Right cardiac atrium (tissue), 5 donors: ENCODE data around the gene EIF3B. TPM values are rescaled to one million over a fixed set of nuclear protein-coding genes. Genes with fewer than 3 reads are reported as not detected.

Source experiments
- ATAC-seq, 2 donors: fragments of 200-7000 bp; cut with Tn5 transposase; one replicate each; pipeline versions ENCODE4 v1.8.0 to v1.9.1; 2020; ENCODE audit warnings: moderate library complexity in 2 of 2, mild to moderate bottlenecking in 1 of 2
- DNase-seq, 3 donors: peaks; one replicate each; pipeline ENCODE4 v3.0.0-alpha.2; 2020
- H3K27ac ChIP-seq: one replicate; pipeline ENCODE4 v1.5.1; 2013; ENCODE audit warnings: mild to moderate bottlenecking, low read length, control low read depth, moderate library complexity
- H3K27me3 ChIP-seq: one replicate; pipeline ENCODE4 v1.6.1; 2013; ENCODE audit not compliant: control insufficient read depth, insufficient read depth
- H3K4me1 ChIP-seq: one replicate; pipeline ENCODE4 v1.6.1; 2013; ENCODE audit warnings: low read length; ENCODE audit not compliant: control insufficient read depth, insufficient read depth
- H3K4me3 ChIP-seq: one replicate; pipeline ENCODE4 v1.5.1; 2013; ENCODE audit warnings: low read length, control low read depth
- H3K9me3 ChIP-seq: one replicate; pipeline ENCODE4 v1.6.1; 2013; ENCODE audit warnings: low read length; ENCODE audit not compliant: control insufficient read depth
- WGBS: extraction: QIAGEN DNeasy Blood & Tissue Kit; methylation state at CpG from one replicate; pipeline ENCODE4 v1.1.7; 2013; 5-methylcytosine and 5-hydroxymethylcytosine counted together
- intact Hi-C, 4 donors: fragments of 100-400 bp; cut with DNase I; formaldehyde crosslinking; loops; one replicate each; pipeline versions ENCODE4 v1.11.0 to v1.14.0; 2022 to 2023
- polyA plus RNA-seq: library from polyadenylated mRNA; stranded (reverse); fragments of 200-250 nt; gene quantifications from one replicate; pipeline ENCODE4 v1.2.3, GENCODE V29; 2013
- total RNA-seq, 4 donors: library from RNA; stranded (reverse); fragmentation: NEBNext Ultra II Directional; extraction: Animal tissue kit (Norgen Biotek cat#: 25700); gene quantifications; one replicate each; pipeline ENCODE4 v1.2.1, GENCODE V29; 2021
- donor health status: healthy with polysubstance abuse.
- donor health status: DM: no; HTN: yes; CAD: no.
- donor health status: DM: no; HTN: no; CAD: no.
- donor health status: DM: no; HTN: yes; CAD: no; lungs with severe emphysema.
- donor health status: DM: yes; HTN: yes; CAD: no.

The EIF3B gene
- total and polyA plus RNA-seq, 5 donors = 40.7 to 81.7 (median 67.5) TPM

DNA sequence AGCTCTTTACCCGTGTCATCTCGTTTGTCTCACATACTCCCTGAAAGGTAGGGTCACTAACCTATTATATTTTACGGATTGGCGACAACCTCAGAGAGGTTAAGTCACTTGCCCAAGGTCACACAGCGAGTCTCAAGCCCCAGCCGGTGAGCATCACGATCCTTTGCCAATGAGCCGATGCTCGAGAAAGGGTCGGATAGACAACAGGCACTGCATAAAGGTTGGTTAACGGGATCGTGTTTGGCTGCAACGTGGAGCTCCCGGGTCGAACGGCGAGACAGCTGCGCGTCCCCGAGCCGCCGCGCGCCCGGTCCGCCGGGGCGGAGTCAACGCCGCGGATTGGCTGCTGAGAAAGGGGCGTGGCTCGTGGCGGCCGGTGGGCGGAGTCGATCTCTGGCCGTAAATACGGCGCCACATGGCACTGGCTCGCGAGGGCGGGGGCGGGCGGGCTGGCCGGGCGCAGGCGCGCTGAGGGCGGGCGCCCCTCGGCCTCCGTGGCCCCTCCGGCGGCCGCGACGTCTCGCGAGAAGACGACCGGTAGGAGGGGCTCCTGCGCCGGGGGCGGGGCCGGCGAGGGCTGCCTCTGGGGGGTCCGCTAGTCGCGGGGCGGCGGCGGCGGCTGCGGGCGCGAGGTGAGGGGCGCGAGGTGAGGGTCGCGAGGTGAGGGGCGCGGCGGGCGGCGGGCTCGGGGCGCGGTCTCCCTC lies 48.5 kb downstream of the EIF3B start, which contains the start of gene CHST12:
TSS of gene CHST12 (plus strand) at position 598 of the 704 bp plus-strand sequence. CDS start 29,029 bp downstream, outside the sequence.
- WGBS = 1% methylated on average over 89 of the region's 89 CpGs
- peak within 1 kb of the TSS; percentile 53 for H3K27ac ChIP-seq
- intact Hi-C loops = no loop called here
- H3K27me3 ChIP-seq = no peaks in the 10 kb centered on the region
- H3K4me1 ChIP-seq = peaks cover 12% of the 10 kb centered on the region
- DNase-seq (peak; percentile 95 to 98 (median 98)), ATAC-seq (peak; percentile 84 to 86)
- no peaks in the 10 kb centered on the region for H3K9me3 ChIP-seq
- H3K4me3 ChIP-seq = peak within 1 kb of the TSS; percentile 93

- peak overlapping the region; percentile 32 for H3K27ac ChIP-seq
- no peaks in the 10 kb centered on the region for H3K27me3 ChIP-seq
- peaks cover 12% of the 10 kb centered on the region for H3K4me1 ChIP-seq
- peak overlapping the region; percentile 93 for H3K4me3 ChIP-seq
- WGBS = under 1% methylated on average over 71 of the region's 71 CpGs
- peak; percentile 38 to 77 (median 68) for DNase-seq
- intact Hi-C loops = no loop called here
- no peaks in the 10 kb centered on the region for H3K9me3 ChIP-seq
- ATAC-seq = peak; percentile 33 to 40
Measured at GRCh38 chr7:2403718-2404648, 49.4 kb downstream of the EIF3B start.

- Histone ChIP-seq H3K4me1 (peaks cover 12% of the 10 kb centered on the region), H3K27ac (no peak overlapping the region), H3K4me3 (peak overlapping the region; percentile 93), H3K9me3 (no peaks in the 10 kb centered on the region), H3K27me3 (no peaks in the 10 kb centered on the region)
- ATAC-seq = no peak
- DNase-seq = no peak
- intact Hi-C loops = no loop called here
- 52% methylated on average over 12 of the region's 12 CpGs for WGBS
Measured at GRCh38 chr7:2404714-2405119, 50.1 kb downstream of the EIF3B start.

- Histone ChIP-seq H3K27ac (no peak overlapping the region), H3K4me3 (no peak overlapping the region), H3K9me3 (no peaks in the 10 kb centered on the region), H3K27me3 (no peaks in the 10 kb centered on the region), H3K4me1 (peaks cover 10% of the 10 kb centered on the region)
- DNase-seq (no peak), ATAC-seq (no peak)
- WGBS = 93% methylated on average over 10 of the region's 10 CpGs
- intact Hi-C loops = no loop called here
Measured at GRCh38 chr7:2405201-2405600, 50.6 kb downstream of the EIF3B start.

- WGBS = 81% methylated on average over 21 of the region's 21 CpGs
- no peak overlapping the region for H3K27ac ChIP-seq
- H3K4me1 ChIP-seq = peaks cover 9% of the 10 kb centered on the region
- no peaks in the 10 kb centered on the region for H3K27me3 ChIP-seq
- no peak overlapping the region for H3K4me3 ChIP-seq
- intact Hi-C loops = no loop called here
- no peak for DNase-seq
- no peaks in the 10 kb centered on the region for H3K9me3 ChIP-seq
- ATAC-seq = no peak
Measured at GRCh38 chr7:2405601-2406345, 51.1 kb downstream of the EIF3B start.

DNA sequence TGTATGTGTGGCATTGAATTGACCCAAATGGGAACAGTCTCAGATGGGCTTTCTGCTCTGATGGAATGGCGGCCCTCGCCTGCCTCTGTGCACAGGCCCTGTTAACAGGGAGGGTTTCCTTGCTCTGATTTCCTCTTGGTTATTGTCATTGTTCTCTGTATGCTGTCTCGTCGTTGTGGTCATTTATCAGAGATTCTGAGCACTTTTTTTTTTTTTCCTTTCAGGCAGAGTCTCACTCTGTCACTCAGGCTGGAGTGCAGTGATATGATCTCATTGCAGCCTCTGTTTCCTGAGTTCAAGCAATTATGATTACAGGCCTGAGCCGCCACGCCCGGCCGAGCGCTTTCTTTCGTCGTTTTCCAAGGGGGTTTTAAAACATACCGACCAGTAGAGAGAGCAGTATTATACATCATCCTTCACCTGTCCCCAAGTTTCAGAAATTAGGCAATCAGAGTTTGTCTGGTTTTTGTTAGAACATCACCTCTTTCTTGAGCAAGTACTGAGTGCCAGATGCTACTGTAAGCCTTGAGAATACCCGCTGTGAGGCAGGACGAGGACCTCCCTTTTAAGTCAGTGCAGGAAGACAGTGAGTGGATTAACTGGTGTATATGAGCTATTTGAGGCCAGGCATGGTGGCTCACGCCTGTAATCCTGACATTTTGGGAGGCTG lies 55.3 kb downstream of the EIF3B start:
- peaks cover 8% of the 10 kb centered on the region for H3K4me1 ChIP-seq
- ATAC-seq (peak; percentile 22 to 68), DNase-seq (no peak)
- intact Hi-C loops = no loop called here
- peak overlapping the region; percentile 15 for H3K27ac ChIP-seq
- H3K9me3 ChIP-seq = no peaks in the 10 kb centered on the region
- no peaks in the 10 kb centered on the region for H3K27me3 ChIP-seq
- H3K4me3 ChIP-seq = no peak overlapping the region
- 50% methylated on average over 15 of the region's 15 CpGs for WGBS

DNA sequence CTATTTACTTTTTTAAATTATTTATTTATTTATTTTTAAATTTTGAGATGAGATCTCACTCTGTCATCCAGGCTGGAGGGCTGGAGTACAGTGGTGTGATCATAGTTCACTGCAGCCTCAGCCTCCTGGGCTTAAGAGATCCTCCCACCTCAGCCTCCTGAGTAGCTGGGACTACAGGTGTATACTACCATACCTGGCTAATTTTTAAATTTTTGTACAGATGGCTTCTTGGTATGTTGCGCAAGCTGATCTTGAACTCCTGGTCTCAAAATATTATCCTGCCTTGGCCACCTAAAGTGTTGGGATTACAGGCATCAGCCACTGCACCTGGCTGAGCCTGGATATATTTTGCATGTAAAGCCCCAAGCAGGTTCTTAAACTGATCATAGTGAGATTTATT lies 56.4 kb downstream of the EIF3B start:
- Histone ChIP-seq H3K27ac (no peak overlapping the region), H3K4me1 (peaks cover 4% of the 10 kb centered on the region), H3K4me3 (no peak overlapping the region), H3K9me3 (no peaks in the 10 kb centered on the region), H3K27me3 (no peaks in the 10 kb centered on the region)
- ATAC-seq = no peak
- DNase-seq = no peak
- 100% methylated on average over 1 of the region's 1 CpG for WGBS
- intact Hi-C loops = no loop called here

GRCh38 chr7:2411815-2412586 lies 57.4 kb downstream of the EIF3B start:
- ATAC-seq (peak in 1 of 2 donors; percentile 65), DNase-seq (no peak)
- Histone ChIP-seq H3K27ac (peak overlapping the region; percentile 26), H3K4me1 (peaks cover 4% of the 10 kb centered on the region), H3K4me3 (no peak overlapping the region), H3K27me3 (no peaks in the 10 kb centered on the region), H3K9me3 (no peaks in the 10 kb centered on the region)
- intact Hi-C loops = no loop called here
- 43% methylated on average over 12 of the region's 12 CpGs for WGBS

GRCh38 chr7:2412587-2413201 lies 58.1 kb downstream of the EIF3B start:
- Histone ChIP-seq H3K9me3 (no peaks in the 10 kb centered on the region), H3K27ac (peak overlapping the region; percentile 31), H3K4me3 (no peak overlapping the region), H3K27me3 (no peaks in the 10 kb centered on the region), H3K4me1 (peaks cover 5% of the 10 kb centered on the region)
- ATAC-seq (no peak), DNase-seq (no peak)
- intact Hi-C loops = no loop called here
- 55% methylated on average over 3 of the region's 3 CpGs for WGBS
